Hepatocyte (in vitro differentiated cells): ENCODE measurements around the gene PSMA7.

ENCODE experiments used
- CTCF ChIP-seq: fragments of 200-600 bp; sonication (generic); IDR thresholded peaks from 2 replicates; pipeline ENCODE4 v1.5.1; 2016; ENCODE audit warnings: antibody characterized with exemption, mild to moderate bottlenecking; ENCODE audit not compliant: poor library complexity
- EZH2 ChIP-seq: fragments of 200-600 bp; sonication (generic); IDR thresholded peaks from 2 replicates; pipeline ENCODE4 v1.6.1; 2016; ENCODE audit warnings: antibody characterized with exemption, mild to moderate bottlenecking, borderline replicate concordance

GRCh38 chr20:62104234-62104789 lies 38.9 kb downstream of the PSMA7 start:
- TF ChIP-seq CTCF: no peak
- no peak for TF ChIP-seq EZH2
